ENCODE data around the gene KDM7A.
"Not testable (repeated sequence)": the region's sequence is repeated elsewhere in the genome, so short reads cannot be mapped to it uniquely, and the experiment has no call there.

KDM7A gene

DNA sequence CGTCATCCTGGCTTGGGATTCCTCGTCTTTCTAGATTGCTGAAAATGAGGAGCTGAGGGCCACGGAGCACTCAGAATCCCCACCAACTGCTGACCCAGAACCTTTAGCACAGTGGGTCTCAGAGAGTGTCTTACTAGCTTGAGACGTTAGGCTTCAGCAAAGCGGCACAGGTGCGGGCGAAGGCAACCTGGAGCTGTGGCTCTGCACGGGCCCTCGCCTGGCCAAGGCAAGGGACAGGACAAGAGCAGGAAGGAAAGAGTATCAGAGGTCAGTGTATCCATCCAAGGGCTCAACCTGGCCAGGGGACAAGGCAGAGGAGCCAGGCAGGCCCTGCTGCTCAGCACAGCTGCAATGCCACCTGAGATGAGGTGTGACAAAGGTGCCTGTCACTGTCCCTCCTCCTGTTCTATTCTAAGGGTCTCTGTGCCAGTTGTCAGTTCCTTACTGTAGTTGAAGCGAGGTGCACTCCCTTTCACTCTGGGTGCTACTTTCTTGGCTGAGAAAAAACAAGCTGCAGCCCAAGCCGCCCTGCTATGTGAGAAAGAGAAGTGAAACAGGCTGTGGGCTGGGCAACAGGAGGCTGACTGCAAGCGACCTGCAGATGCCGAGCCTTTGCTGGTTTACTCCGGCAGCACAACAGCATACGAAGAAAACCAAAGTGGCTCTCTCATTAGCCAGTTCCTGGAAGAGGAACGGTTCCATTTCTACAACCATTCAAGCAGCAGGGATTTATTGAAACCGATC, 33.3 kb upstream of the KDM7A start:
- TF ChIP-seq ZFX (IDR thresholded peaks at IDR 0.05; ENCODE audit: borderline replicate concordance) = no peak
- TF ChIP-seq, protein P1, sequence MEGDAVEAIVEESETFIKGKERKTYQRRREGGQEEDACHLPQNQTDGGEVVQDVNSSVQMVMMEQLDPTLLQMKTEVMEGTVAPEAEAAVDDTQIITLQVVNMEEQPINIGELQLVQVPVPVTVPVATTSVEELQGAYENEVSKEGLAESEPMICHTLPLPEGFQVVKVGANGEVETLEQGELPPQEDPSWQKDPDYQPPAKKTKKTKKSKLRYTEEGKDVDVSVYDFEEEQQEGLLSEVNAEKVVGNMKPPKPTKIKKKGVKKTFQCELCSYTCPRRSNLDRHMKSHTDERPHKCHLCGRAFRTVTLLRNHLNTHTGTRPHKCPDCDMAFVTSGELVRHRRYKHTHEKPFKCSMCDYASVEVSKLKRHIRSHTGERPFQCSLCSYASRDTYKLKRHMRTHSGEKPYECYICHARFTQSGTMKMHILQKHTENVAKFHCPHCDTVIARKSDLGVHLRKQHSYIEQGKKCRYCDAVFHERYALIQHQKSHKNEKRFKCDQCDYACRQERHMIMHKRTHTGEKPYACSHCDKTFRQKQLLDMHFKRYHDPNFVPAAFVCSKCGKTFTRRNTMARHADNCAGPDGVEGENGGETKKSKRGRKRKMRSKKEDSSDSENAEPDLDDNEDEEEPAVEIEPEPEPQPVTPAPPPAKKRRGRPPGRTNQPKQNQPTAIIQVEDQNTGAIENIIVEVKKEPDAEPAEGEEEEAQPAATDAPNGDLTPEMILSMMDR (IDR thresholded peaks at IDR 0.05) = no peak
- H3K27ac ChIP-seq = no peak overlapping the region

DNA sequence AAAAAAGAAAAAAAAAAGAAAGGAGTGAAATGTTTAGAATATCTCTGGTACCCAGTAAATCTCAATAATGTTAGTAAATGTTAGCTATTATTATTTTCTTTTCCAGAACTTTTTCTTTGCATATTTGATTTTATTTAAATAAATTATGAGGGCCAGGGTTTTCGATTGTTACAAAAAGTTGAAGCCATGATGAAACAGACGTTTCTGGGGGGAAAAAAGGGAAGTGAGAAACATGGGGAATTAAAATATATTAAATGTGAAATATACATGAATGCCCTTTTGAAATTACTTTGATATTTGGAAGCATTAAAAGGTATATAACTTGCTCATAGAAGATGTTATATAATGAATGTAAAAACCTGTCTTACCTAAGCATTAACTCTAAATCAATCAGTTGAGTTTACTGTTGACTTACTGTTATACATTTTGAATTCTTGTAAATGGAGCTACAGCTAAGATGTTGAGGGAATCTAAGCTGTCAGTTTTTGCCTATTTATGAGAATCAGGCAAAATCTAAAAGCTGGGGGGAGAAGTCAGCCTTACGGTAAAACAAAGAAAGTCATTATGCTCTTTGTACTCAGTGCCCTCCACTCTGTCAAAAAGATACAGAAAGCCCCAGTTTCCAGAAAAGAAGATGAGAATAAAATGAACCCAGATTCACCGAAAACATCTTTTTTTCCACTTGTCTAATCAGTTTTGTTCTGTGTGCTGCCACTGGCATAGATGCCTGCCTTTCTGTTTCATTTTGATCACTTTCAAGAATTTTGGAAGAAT, 30.0 kb upstream of the KDM7A start:
- no peak overlapping the region for H3K27ac ChIP-seq
- TF ChIP-seq, protein P1 (IDR thresholded peaks at IDR 0.05) = no peak
- TF ChIP-seq ZFX (IDR thresholded peaks at IDR 0.05; ENCODE audit: borderline replicate concordance) = no peak

DNA sequence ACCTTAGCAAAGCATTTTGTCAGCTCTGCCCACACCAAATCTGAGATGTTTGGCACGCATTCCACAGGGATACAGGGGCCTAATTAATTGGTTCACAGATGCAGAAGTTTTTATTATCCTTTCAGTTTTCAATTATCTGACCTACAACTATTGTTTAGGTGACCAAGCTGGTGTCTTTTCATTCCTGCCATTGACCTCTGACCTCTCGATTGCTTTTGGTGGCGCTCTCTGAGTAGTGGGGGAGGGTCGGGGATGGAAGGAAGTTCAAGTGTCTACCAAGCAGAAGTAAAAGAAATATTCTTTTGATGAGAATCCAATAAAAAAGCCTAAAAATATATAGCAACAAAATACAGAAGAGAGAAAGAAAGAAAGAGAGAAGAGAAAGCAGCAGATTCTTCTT, 28.8 kb upstream of the KDM7A start:
- no peak for TF ChIP-seq ZFX (IDR thresholded peaks at IDR 0.05; ENCODE audit: borderline replicate concordance)
- TF ChIP-seq, protein P1 (IDR thresholded peaks at IDR 0.05) = no peak
- no peak overlapping the region for H3K27ac ChIP-seq

DNA sequence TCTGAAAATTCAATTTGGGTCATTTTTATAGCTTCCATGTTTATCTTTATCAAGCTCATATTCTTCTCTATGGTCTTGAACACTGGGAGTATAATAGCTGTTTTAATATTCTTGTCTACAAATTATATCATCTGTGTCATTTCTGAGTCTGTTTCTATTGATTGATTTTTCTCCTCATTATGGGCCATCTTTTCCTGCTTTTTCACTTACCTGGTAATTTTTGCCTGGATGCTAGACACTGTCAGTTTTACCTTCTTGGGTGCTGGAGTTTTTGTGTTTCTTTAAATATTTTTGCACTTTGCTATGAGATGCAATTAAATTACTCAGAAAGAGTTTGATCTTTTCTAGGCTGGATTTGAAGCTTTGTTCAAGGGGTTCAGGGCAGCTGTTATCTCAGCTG, 26.8 kb upstream of the KDM7A start:
- no peak overlapping the region for H3K27ac ChIP-seq
- TF ChIP-seq, protein P1 (IDR thresholded peaks at IDR 0.05) = no peak
- TF ChIP-seq ZFX (IDR thresholded peaks at IDR 0.05; ENCODE audit: borderline replicate concordance) = no peak

DNA sequence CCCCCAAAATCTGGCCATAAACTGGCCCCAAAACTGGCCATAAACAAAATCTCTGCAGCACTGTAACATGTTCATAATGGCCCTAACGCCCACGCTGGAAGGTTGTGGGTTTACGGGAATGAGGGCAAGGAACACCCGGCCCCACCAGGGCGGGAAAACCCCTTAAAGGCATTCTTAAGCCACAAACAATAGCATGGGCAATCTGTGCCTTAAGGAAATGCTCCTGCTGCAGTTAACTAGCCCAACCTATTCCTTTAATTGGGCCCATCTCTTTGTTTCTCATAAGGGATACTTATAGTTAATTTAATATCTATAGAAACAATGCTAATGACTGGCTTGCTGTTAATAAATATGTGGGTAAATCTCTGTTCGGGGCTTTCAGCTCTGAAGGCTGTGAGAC, 26.2 kb upstream of the KDM7A start:
- not testable (repeated sequence) for H3K27ac ChIP-seq

DNA sequence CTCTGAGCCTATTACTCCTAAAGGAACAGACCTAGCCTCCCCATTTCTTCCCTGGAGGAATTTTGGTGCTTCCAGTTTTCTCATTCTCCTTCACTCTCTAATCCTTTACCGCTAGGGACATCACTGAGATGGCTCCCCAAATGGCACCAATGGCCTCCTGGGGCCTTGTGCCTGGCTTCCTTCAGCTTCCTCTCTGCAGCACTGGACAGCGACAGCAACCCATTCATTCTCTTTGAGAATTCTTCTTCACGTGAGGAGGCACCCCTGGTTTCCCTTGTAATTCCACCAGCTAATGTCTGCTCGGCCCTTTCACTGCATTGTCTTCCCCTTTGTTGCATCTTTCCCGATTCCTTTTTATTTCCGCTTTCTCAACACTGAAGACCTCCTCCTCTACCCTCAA, 24.6 kb upstream of the KDM7A start:
- TF ChIP-seq ZFX (IDR thresholded peaks at IDR 0.05; ENCODE audit: borderline replicate concordance) = no peak
- TF ChIP-seq, protein P1 (IDR thresholded peaks at IDR 0.05) = no peak
- no peak overlapping the region for H3K27ac ChIP-seq

DNA sequence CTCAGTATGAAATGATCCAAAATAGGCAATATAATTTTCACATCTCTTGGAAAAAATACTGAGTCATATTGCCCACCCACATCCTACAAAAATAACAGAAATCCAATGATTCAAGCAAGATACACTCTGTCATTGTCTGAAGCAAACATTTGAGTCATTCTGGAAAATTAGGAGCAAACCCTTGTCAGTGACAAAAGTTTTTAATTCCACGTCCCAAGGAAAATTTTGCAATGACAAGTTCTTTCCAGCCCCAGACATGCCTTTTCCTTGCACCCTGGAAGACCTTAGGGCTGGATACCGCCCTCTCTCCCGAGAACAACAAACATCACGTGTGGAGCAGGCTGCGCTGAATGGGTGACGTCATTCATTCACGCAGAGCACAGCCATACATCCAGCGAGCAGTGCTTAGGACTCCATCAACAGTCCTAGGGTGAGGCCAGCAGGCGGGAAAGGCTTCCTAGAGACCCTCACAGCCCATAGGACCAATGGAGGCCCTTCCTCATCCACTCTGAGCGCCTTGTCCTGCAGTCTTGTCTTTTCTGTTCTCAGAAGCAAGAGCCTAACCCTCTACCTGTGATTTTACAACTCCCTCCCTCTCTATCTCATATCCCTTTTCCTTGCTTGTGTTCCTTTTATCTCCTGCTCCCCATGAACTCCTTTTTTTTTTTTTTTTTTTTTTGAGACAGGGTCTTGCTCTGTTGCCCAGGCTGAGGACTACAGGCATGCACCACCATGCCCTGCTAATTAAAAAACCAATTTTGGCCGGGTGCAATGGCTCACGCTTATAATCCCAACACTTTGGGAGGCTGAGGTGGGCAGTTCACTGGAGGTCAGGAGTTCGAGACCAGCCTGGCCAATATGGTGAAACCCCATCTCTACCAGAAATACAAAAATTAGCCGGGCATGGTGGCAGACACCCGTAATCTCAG, 23.5 kb upstream of the KDM7A start:
- TF ChIP-seq, protein P1 (IDR thresholded peaks at IDR 0.05) = no peak
- TF ChIP-seq ZFX (IDR thresholded peaks at IDR 0.05; ENCODE audit: borderline replicate concordance) = no peak
- H3K27ac ChIP-seq = no peak overlapping the region

Data from 22Rv1 (cell line).